AG10803 (cell line): ENCODE measurements around the gene ZNF853.

Source experiments
- DNase-seq: peaks from one replicate; pipeline ENCODE4 v3.0.0; 2010; ENCODE audit warnings: low read depth
- H3K4me3 ChIP-seq: 2 replicates; pipeline ENCODE4 v1.5.1; 2011; ENCODE audit warnings: mild to moderate bottlenecking, low read length, control low read depth
- TF ChIP-seq, protein P1 (sequence below): conservative IDR thresholded peaks from 2 replicates; pipeline ENCODE4 v1.5.1; 2011; ENCODE audit warnings: mild to moderate bottlenecking, low read length, control low read depth, inconsistent platforms

Gene ZNF853

DNA sequence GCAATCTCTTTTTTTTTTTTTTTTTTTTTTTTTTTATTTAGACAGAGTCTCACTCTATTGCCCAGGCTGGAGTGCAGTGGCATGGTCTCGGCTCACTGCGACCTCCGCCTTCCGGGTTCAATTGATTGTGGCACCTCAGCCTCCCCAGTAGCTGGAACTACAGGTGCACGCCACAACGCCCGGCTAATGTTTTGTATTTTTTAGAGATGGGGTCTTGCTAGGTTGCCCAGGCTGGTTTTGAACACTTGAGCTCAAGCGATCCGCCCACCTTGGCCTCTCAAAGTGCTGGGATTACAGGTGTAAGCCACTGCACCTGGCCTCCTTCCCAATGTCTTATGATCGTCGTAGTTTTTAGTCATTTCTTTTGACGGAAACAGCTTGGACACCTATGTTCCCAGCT lies 6.6 kb upstream of the ZNF853 start:
- H3K4me3 ChIP-seq = no peak overlapping the region
- TF ChIP-seq, protein P1, sequence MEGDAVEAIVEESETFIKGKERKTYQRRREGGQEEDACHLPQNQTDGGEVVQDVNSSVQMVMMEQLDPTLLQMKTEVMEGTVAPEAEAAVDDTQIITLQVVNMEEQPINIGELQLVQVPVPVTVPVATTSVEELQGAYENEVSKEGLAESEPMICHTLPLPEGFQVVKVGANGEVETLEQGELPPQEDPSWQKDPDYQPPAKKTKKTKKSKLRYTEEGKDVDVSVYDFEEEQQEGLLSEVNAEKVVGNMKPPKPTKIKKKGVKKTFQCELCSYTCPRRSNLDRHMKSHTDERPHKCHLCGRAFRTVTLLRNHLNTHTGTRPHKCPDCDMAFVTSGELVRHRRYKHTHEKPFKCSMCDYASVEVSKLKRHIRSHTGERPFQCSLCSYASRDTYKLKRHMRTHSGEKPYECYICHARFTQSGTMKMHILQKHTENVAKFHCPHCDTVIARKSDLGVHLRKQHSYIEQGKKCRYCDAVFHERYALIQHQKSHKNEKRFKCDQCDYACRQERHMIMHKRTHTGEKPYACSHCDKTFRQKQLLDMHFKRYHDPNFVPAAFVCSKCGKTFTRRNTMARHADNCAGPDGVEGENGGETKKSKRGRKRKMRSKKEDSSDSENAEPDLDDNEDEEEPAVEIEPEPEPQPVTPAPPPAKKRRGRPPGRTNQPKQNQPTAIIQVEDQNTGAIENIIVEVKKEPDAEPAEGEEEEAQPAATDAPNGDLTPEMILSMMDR = no peak
- no peak for DNase-seq

DNA sequence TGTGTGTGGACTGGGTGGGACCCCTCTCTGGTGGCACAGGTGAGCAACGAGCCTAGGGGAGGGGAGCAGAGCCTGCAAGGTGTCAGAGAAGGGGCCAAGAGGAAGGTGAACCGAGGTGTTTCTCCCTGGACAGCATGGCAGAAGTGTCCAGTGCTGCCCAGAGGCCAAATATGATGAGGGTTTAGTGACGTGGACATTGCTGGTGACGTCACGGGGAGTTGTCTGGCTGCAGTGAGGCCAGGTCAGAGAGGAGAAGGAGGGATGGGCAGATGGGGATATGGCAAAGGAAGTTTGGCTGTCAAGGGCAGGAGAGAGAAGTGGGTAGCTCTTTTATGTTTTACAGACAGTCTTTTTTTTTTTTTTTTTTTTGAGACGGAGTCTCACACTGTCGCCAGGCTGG lies 2.6 kb upstream of the ZNF853 start:
- TF ChIP-seq, protein P1 = no peak
- no peak for DNase-seq
- no peak overlapping the region for H3K4me3 ChIP-seq

GRCh38 chr7:6613706-6614105 lies 1.7 kb upstream of the ZNF853 start:
- TF ChIP-seq, protein P1 = no peak
- no peak for DNase-seq
- no peak overlapping the region for H3K4me3 ChIP-seq

DNA sequence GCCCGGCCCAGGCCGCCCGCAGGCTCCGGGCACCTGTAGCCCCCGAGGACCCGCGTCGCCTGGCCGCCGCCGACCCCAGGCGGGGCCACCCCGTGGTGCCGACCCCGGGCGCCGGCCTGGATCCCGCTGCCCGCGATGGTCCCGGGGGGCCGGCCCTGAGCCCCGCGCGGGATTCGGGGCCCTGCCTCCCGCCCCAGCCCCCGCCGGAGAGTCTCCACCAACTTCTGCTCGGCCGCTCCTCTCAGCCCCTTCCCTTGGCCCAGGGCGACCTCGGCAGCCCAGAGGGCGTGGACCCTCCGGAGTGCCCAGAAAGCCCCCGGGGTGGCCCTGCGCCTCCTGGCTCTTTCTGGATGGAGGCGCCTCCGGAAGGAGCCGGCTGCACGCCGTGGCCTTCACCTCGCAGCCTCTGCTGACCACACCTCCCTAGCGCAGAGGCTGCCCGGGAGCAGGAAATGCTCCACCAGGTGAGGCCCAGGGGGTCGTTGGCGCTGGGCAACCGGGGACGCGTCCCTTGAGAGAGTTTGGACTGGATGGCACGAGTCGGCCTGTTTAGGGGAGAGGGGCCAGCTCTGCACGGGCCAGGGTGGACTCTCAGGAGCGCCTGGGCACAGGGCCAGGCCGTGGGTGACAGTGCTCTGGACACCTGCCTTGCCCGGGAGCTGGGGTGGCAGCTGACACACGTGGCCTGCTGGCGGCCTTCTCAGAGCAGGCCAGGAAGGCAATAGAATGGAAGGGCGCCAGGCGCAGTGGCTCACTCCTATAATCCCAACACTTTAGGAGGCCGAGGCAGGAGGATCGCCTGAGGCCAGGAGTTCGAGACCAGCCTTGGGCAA lies 529 bp downstream of the ZNF853 start:
- no peak for DNase-seq
- TF ChIP-seq, protein P1 = no peak
- peak overlapping the region; percentile 30 for H3K4me3 ChIP-seq

GRCh38 chr7:6616854-6617643 lies 1.6 kb downstream of the ZNF853 start:
- no peak overlapping the region for H3K4me3 ChIP-seq
- DNase-seq = no peak
- TF ChIP-seq, protein P1 = no peak

GRCh38 chr7:6618621-6619020 lies 3.2 kb downstream of the ZNF853 start:
- peak; percentile 15 for DNase-seq
- TF ChIP-seq, protein P1 = no peak
- H3K4me3 ChIP-seq = no peak overlapping the region
